ENCODE measurements around the gene TMEM38B.
"Not testable (repeated sequence)": the region's sequence is repeated elsewhere in the genome, so short reads cannot be mapped to it uniquely, and the experiment has no call there.

- TF ChIP-seq CTCF, POLR2A (IDR thresholded peaks at IDR 0.05): not testable (repeated sequence)
Observed at GRCh38 chr9:105783495-105783872, 89.1 kb downstream of the TMEM38B start.

All from thyroid gland (tissue), 4 donors.